GM19099 (cell line): ENCODE results near the gene YRDC.

Experiments used
- POLR2A ChIP-seq: IDR thresholded peaks from 3 replicates; pipeline ENCODE4 v1.6.1; 2011; ENCODE audit warnings: low read depth; ENCODE audit not compliant: insufficient read length; ENCODE audit errors: extremely low read depth

The YRDC gene

DNA sequence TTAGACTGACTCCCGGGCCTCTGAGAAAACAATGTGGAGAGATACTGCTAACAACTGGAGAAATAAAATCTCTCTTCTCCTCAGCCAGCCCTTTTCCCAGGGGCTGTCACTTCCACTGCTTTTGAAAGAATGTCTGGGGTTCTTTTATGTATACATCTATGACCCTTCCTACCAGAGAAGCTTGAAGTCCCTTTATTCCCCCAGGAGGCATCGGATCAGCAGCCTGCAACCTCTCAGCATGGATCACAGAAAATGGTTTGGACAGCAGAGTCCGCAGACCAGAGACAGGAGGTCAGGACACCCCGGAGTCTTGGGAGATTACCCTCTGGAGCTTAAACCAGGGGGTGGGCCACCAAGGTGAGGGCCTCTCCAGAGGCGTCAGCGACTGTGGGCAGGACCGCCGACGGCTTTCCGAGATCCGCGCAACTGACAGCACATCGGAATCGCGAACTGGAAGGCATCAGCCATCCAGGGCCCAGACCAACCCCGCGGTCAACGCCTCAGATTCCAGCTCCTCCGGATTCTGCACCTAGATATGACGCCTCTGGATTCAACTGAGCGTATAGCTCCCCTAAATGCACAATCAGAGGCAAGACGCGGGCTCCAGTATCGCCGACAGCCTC is 44.1 kb downstream of the YRDC start:
- no peak for TF ChIP-seq POLR2A

DNA sequence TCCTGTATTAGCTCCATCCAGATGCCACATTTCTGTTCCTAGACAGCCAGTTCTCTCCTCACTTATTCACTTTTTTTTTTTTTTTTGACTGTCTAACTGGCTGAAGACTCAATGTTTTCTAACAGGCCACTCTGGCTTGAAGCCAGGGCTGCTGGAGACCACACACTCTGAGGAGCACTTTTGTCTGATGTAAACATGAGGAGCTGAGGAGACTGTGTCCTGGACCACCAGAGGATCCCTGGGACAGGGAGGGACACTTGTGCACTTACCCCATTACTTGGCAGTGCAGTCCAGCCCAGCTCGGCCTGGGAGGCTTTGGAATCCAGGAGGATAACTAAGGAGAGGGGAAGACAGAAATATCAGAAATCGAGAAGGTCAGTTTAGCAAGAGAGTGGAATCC is 45.5 kb downstream of the YRDC start:
- no peak for TF ChIP-seq POLR2A

DNA sequence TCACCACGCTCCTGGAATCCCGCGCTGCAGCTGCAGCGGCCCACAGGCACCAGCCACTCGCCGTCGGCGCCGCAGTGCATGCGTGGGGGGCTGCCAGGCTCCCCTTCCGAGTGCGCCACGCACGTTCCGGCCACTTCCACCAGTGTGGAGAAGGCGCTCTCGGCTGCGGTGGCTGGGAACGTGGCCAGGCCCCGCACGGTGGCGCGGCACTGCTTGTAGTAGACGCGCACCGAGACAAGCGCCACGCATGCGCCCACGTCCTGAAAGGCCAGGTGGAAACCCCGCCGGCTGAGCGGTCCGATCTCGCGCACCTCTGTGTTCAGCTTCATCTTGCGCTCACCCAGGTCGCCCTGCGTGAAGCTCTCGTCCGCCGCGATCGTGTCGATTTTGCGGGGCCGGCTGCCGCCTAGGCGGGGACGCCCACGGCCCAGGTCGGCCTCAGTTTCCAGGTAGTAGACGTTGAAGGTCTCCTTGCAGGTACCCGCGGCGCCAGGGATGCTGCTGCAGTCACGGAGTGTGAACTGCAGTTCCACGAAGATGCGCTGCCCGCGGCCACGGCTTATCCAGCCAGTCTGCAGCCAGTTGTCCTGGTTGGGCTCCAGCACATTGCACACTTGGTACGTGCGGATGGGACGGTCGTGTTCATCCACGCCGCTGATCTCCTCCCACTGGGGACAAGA is 46.5 kb downstream of the YRDC start:
- TF ChIP-seq POLR2A: no peak

DNA sequence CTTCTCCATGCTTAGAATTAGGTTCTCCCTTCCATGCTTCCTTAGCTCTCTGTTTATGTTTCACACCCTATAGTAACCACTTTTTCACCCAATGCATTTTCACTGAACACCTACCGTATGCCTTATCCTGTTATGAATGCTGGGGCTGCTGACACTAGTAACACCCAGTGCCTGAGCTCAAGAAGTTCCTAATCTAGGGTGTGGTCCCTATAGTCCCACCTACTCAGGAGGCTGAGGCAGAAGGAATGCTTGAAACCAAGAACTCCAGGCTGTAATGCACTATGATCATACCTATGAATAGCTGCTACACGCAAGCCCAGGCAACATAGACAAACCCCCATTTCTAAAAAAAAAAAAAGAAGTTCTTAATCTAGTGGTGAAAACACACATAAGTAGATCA is 48.6 kb downstream of the YRDC start:
- TF ChIP-seq POLR2A: no peak

DNA sequence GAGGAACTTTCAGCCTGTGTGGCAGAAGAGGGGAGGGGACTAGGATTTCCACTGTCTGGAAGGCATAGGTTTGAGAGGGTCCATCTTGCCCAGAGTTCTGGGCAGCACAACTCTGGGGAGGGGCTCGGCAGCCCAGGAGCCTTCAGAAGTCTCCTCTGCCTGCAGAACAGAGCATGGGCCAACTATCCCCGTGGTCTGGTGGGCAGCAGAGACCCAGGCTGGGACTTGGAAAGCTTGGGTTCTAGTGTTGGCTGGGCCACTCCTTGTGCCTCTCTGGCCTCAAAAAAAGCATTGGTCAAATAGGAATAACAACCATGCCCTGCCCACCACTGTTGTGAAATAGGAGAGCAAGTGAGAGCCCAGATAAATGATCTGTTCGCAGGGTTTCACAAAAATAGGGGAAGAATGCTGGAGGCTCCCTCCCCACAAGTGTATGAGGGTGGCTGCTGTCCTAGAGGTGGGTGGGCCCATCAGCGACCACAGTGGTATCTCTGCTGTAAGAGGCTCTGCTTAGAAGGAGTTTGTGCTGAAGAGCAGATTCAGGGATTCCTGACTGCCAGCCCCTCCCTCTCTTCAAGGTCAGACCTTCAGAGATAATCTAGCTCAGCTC is 52.0 kb downstream of the YRDC start:
- no peak for TF ChIP-seq POLR2A

DNA sequence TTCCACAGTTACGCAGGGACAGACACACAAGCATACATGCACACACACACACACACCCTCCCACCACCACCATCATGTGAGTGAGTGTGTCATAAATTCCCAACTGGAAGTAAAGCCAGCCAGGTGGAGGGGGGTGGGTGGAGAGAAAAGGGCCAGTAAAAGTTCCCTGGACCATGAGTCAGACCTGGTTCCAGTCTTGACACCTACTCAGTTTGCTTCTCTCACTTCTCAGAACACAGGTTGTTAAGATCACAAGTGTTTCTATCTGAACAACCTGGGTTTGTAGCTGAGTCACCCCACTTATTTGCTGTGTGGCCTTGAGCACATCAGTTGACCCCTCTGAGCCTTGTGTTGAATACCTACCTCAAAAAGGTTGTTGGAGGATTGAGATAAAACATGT is 52.7 kb downstream of the YRDC start:
- no peak for TF ChIP-seq POLR2A

DNA sequence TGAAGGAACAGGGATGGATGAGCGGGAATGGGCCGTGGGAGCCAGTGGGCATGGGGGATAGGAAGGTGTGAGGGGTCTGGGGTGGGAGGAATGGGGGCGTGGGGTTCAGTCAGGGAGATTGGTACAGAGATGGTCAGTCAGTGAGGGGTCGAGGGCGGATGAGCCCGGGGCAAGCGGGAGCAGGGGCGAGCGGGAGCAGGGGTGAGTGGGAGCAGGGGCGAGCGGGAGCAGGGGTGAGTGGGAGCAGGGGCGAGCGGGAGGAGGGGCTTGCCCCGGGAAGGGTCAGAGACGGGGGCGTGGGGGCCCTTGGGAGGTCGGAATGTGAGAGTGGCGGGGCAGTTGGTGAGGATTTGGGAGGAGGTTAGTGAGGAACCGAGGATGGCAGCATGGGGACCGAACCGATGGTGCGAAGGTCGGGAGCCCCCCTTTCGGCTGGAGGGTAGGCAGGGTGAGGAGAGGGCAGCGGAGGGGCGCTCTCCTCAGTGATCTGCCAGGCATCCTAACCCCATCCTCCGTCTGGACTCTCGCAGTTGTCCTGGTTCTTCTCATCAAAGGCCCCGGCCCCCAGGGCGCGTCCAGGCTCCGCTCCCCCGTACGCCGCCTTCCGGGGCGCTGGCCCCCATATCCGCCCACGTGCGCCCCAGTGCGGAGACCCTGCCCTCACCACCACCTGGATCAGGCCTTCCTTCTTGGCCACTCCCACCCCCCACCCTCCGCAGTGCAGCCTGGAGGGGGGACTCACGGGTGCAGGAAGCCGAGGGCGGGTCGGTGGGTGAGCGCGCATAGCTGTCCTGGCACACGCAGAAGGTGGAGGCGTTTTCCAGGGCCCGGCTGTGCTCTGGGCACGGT is 54.3 kb downstream of the YRDC start:
- no peak for TF ChIP-seq POLR2A
